IPS-20b (cell line): ENCODE measurements around the gene SHC3.

Experiments used
- H3K27ac ChIP-seq: one replicate; pipeline ENCODE4 v1.5.1; 2013; ENCODE audit warnings: low read length
- H3K27me3 ChIP-seq: 2 replicates; pipeline ENCODE4 v1.6.1; 2013; ENCODE audit warnings: mild to moderate bottlenecking, low read length, inconsistent platforms; ENCODE audit not compliant: insufficient read depth
- H3K36me3 ChIP-seq: 2 replicates; pipeline ENCODE4 v1.6.1; 2013; ENCODE audit warnings: low read depth, mild to moderate bottlenecking, inconsistent platforms, low read length, moderate library complexity; ENCODE audit not compliant: insufficient read depth
- H3K4me1 ChIP-seq: 2 replicates; pipeline ENCODE4 v1.6.1; 2013; ENCODE audit warnings: mild to moderate bottlenecking, control low read depth, inconsistent platforms, low read length, moderate library complexity; ENCODE audit not compliant: insufficient read depth
- H3K4me3 ChIP-seq: 2 replicates; pipeline ENCODE4 v1.5.1; 2013; ENCODE audit warnings: mild to moderate bottlenecking, low read length, inconsistent platforms
- H3K9ac ChIP-seq: 2 replicates; pipeline ENCODE4 v1.6.1; 2013; ENCODE audit warnings: low read depth, mild to moderate bottlenecking, inconsistent platforms, low read length, moderate library complexity
- H3K9me3 ChIP-seq: 2 replicates; pipeline ENCODE4 v1.6.1; 2013; ENCODE audit warnings: mild to moderate bottlenecking, low read depth, low read length, inconsistent platforms; ENCODE audit not compliant: insufficient read depth

Gene SHC3

DNA sequence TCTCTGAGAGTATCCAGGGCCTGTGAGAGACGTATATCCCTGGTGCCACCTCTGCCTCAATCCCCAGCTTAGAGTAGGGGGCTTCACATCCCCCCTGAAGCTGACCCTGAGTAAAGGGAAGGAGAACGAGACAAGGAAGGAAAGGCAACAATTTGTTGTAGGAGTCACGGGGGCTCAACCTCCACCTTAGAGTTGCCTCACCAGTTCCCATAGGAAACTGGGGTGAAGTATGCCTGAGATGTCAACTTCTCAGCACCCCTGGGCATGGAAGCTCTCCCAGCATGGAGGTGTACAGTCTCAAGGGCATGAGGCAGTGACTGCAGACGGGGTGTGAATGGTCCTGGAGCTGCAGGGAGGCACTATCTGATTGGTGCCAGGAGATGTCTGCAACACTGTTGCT, 133.7 kb downstream of the SHC3 start:
- Histone ChIP-seq H3K4me3 (no peak overlapping the region), H3K27me3 (no peaks in the 10 kb centered on the region), H3K27ac (no peak overlapping the region), H3K9ac (no peak overlapping the region), H3K4me1 (no peaks in the 10 kb centered on the region), H3K9me3 (no peaks in the 10 kb centered on the region), H3K36me3 (no peaks in the 10 kb centered on the region)

DNA sequence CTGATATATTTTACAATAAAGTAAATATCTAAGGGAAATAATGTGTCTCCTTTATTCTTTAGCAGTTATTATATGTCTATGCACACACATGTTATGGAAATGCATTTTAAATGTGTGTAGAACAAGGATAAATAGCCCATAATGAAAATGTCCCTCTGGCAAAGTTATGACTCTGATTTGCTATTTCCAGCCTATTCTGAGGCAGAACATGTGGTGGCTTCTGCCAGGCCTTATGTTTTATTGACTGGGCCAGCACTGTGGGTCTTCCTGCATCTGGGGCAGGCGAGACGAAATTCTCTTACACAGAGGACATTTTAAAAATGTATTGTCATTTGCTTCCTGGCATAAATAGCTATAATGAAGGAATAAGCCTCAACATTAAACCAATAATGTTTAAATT, 134.5 kb downstream of the SHC3 start:
- Histone ChIP-seq H3K27ac (no peak overlapping the region), H3K9me3 (no peaks in the 10 kb centered on the region)

DNA sequence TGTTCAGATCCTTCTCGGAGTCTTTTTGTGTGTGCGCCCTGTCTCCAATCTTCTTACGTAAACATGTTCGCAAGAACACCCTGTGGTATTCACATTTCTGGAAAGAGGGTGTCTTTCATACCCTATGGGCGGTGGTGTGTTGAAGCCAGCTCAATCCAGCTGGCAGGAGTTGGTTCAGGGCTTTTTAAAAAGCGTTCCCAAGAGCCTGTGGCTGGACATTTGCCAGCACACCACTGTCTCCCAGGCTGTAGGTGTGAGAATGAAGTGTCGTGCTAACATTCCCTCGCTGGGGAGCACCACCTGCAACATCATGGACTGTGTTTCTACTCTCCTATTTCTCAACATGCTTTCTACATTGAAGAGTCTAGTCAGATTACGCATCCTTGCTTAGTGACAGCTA, 135.6 kb downstream of the SHC3 start:
- Histone ChIP-seq H3K36me3 (no peaks in the 10 kb centered on the region), H3K4me1 (no peaks in the 10 kb centered on the region), H3K27me3 (no peaks in the 10 kb centered on the region), H3K9ac (no peak overlapping the region), H3K4me3 (no peak overlapping the region), H3K27ac (no peak overlapping the region), H3K9me3 (no peaks in the 10 kb centered on the region)

More for the DNA sequence above, 134.5 kb downstream of the SHC3 start:
- H3K4me3 ChIP-seq, result no peak overlapping the region
- H3K36me3 ChIP-seq, result no peaks in the 10 kb centered on the region
- H3K9ac ChIP-seq, result no peak overlapping the region
- H3K27me3 ChIP-seq, result no peaks in the 10 kb centered on the region
- no peaks in the 10 kb centered on the region for H3K4me1 ChIP-seq

DNA sequence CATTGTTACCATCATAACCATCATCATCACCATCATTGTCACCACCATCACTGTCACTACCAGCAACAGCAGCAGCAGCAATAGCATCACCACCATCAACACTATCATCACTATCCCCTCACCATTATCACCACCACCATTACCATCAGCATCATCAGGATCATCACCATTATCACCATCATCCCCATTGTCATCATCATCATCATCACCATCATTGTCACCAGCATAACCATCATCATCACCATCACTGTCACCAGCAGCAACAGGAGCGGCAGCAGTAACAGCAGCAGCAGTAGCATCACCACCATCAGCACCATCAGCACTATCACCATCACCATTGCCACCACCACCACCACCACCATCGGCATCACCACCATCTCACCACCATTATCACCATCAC, 139.0 kb downstream of the SHC3 start:
- Histone ChIP-seq H3K9me3 (no peaks in the 10 kb centered on the region), H3K4me3 (no peak overlapping the region), H3K27me3 (no peaks in the 10 kb centered on the region), H3K36me3 (no peaks in the 10 kb centered on the region), H3K9ac (no peak overlapping the region), H3K4me1 (no peaks in the 10 kb centered on the region), H3K27ac (no peak overlapping the region)

DNA sequence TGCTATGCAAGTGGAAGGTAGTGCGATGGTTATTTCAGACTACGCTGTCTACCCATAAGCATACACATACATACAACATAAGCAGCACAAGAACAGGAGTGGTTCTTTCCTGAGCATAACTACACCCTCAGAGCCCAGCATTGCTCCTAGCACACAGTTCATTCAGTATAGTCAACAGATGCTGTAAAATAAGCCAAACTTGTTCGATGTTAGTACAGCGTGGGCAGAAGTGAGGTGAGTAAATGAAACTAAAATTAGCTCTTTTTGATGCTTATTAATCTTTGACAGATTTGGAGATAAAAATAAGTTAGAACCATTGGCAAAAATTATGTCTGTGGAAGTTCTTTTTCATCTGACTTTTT, 139.5 kb downstream of the SHC3 start:
- H3K4me1 ChIP-seq, result no peaks in the 10 kb centered on the region
- H3K27me3 ChIP-seq, result no peaks in the 10 kb centered on the region
- H3K9ac ChIP-seq, result no peak overlapping the region
- H3K9me3 ChIP-seq, result no peaks in the 10 kb centered on the region
- H3K36me3 ChIP-seq, result no peaks in the 10 kb centered on the region
- no peak overlapping the region for H3K4me3 ChIP-seq
- H3K27ac ChIP-seq, result no peak overlapping the region

DNA sequence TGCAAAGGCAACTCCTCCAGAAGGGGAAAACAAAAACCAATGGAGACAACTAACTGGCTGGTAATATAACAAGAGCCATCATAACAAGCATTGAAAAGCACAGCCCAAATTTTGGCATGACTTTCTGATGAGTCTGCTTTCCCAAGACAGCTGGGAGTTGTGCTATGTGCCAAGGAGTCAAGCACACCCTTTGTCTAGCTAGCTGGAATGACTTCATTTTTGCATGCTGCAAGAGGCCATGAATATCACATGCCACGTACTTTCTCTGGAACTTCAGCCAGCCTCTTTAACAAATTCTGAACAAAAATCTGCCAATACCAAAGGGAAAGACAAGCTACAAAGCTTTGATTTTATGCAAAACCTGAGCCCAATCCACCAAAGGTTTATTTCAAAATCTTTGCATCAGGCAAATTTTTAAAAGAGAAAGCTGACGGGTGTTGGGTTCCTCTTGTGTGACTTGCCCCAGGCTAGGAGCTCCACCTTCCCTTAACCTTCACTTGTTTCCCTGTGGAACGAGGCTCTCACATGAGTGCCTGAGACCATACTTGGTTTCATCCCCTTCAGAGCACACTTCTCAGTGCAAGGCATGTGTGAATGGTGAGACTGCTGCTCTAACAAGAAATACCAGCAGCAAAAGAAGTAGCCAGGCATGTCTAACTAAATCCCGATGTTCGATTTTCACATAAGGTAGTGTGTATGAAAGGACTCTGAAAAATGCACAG, 140.1 kb downstream of the SHC3 start:
- no peak overlapping the region for H3K27ac ChIP-seq
- no peaks in the 10 kb centered on the region for H3K36me3 ChIP-seq
- H3K9me3 ChIP-seq, result no peaks in the 10 kb centered on the region
- no peak overlapping the region for H3K9ac ChIP-seq
- H3K4me3 ChIP-seq, result no peak overlapping the region
- H3K4me1 ChIP-seq, result no peaks in the 10 kb centered on the region
- H3K27me3 ChIP-seq, result no peaks in the 10 kb centered on the region

DNA sequence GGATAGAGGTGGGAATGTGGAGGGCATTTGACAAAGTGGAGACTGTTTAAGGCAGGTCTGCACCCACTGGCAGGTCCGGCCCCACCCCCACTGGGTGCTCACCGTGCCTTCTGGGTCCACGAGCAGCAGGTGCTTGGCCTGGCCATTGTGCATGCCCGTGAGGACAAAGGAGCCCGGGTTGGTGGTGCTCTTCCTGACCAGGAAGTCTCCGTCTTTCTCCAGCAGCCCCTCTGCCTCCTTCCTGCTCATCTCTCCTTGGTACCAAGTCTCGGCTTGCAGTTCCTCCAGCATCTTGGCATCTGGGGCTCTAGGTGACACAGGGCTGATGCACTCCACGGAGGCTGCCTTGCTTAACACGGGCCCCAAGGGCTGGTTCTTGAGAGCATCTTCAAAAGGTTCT, 140.7 kb downstream of the SHC3 start:
- Histone ChIP-seq H3K4me3 (no peak overlapping the region), H3K27me3 (no peaks in the 10 kb centered on the region), H3K36me3 (no peaks in the 10 kb centered on the region), H3K9me3 (no peaks in the 10 kb centered on the region), H3K4me1 (no peaks in the 10 kb centered on the region), H3K27ac (no peak overlapping the region), H3K9ac (no peak overlapping the region)

DNA sequence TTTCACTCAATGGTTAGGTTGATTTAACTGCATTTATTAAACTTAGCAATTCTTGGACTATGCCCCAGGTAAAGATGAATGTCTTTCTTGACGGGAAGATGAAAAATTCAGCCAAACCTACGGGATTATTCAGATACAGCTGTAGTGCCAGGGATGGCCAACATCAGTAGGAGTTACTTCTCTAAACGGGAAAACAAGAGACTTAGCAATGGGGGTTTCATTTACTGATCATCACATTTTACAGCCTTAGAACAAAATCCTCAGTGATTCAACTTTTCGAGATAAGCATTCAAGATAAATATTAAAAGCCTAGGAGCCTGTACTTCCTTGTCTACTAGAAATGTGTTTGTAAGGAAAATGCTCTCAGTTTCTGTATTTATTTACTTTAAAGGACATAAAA, 141.3 kb downstream of the SHC3 start:
- H3K27ac ChIP-seq, result no peak overlapping the region
- H3K27me3 ChIP-seq, result no peaks in the 10 kb centered on the region
- no peak overlapping the region for H3K4me3 ChIP-seq
- no peaks in the 10 kb centered on the region for H3K9me3 ChIP-seq
- no peaks in the 10 kb centered on the region for H3K36me3 ChIP-seq
- no peak overlapping the region for H3K9ac ChIP-seq
- H3K4me1 ChIP-seq, result no peaks in the 10 kb centered on the region

DNA sequence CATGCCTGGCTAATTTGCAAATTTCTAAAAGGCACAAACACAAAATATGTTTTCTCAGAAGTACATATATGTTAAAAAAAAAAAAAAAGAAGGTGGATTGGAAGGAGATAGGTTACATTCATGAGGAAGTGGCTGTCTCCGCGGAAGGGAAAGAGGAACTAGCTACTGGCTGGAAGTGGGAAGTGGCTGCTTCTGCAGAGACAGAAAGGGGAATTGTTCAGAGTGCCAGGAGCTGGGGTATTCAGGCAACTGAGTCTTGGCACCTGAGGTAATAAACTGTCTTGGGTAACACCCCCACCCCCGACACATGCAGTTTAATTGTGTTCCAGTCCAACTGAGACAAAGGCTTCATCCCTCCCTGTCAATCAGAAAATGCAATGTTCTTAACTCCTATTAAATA, 141.7 kb downstream of the SHC3 start:
- Histone ChIP-seq H3K27ac (no peak overlapping the region), H3K36me3 (no peaks in the 10 kb centered on the region), H3K4me1 (no peaks in the 10 kb centered on the region), H3K27me3 (no peaks in the 10 kb centered on the region), H3K9ac (no peak overlapping the region), H3K9me3 (no peaks in the 10 kb centered on the region), H3K4me3 (no peak overlapping the region)

DNA sequence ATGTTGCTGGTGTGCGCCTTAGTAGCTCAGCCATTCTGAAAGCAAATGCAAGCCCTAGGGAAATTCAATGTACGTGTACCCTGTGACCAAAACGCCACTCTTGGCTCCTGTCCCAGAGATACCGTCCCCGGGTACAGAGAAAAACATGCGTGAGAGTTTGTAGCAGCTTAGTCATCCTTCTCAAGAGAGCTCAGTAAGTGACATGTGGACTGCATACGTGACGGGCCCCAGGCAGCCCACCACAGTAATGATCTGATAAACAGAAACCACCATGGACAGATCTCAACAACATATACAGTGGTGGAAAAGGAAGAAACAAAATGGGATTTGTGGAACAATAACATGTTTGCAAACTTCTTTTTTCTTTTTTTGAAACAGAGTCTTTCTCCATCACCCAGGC, 142.2 kb downstream of the SHC3 start:
- Histone ChIP-seq H3K36me3 (no peaks in the 10 kb centered on the region), H3K4me3 (no peak overlapping the region), H3K27me3 (no peaks in the 10 kb centered on the region), H3K9ac (no peak overlapping the region), H3K27ac (no peak overlapping the region), H3K4me1 (no peaks in the 10 kb centered on the region), H3K9me3 (no peaks in the 10 kb centered on the region)

DNA sequence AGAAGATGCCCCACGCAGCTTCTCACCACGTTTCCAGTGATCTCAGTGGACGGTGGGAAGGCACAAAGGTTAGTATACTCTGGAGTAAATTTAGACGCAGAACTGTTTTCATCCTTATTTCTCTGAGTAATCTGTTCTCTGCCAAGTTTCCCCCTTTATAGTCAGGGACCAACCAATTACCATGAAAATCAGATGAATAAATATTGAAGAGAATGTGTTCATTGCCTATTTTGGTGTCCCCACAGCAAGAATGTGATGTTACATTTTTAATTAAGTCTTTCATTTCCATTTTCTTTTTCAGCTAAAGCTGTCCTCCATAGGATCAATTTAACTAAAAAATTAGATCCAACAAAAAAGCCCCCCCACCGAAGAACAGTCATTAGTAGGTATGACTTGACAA, 146.0 kb downstream of the SHC3 start:
- H3K36me3 ChIP-seq, result no peaks in the 10 kb centered on the region
- peaks cover 8% of the 10 kb centered on the region; the same call in 1 of the 2 replicates for H3K9me3 ChIP-seq

DNA sequence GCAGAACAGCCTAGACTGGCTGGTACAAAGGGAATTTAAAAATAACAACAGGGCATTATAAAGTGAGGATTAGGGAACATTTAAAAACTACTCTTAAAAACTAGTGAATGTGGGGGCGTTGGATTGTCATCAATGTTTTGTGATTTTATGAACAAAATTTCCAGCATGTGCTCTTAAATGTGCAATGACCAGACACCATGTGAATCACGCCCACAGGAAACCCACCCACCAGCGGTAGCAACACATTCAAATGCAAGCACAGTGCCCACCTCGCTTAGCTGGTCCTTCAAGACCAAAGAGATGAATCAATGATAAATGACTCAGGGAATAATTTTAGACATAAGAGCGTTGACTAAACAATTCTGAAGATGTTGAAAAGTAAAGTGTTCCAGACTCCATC, 146.4 kb downstream of the SHC3 start:
- no peak overlapping the region for H3K27ac ChIP-seq
- H3K4me3 ChIP-seq, result no peak overlapping the region

More for the DNA sequence above, 146.0 kb downstream of the SHC3 start:
- H3K9ac ChIP-seq, result no peak overlapping the region
- no peaks in the 10 kb centered on the region for H3K4me1 ChIP-seq
- H3K27ac ChIP-seq, result no peak overlapping the region
- no peaks in the 10 kb centered on the region for H3K27me3 ChIP-seq
- H3K4me3 ChIP-seq, result no peak overlapping the region

More for the DNA sequence above, 146.4 kb downstream of the SHC3 start:
- Histone ChIP-seq H3K36me3 (no peaks in the 10 kb centered on the region), H3K27me3 (no peaks in the 10 kb centered on the region), H3K4me1 (no peaks in the 10 kb centered on the region), H3K9me3 (peaks cover 8% of the 10 kb centered on the region; the same call in 1 of the 2 replicates), H3K9ac (no peak overlapping the region)
